ENCODE results near the gene CUEDC2. TPM values are rescaled to one million over a fixed set of nuclear protein-coding genes. Genes with fewer than 3 reads are reported as not detected.

The CUEDC2 gene
- total RNA-seq, 1 donor from 2014 or later, result 81.3 TPM

GRCh38 chr10:102449321-102450123 lies 17.1 kb upstream of the CUEDC2 start:
- Mint-ChIP-seq H3K27me3 (ENCODE audit: unreplicated experiment) (no peaks in the 10 kb centered on the region), H3K9me3 (ENCODE audit: unreplicated experiment) (no peaks in the 10 kb centered on the region), H3K4me3 (ENCODE audit: unreplicated experiment) (peak overlapping the region; percentile 87), H3K27ac (ENCODE audit: unreplicated experiment) (peak overlapping the region; percentile 64), H3K36me3 (ENCODE audit: unreplicated experiment) (no peaks in the 10 kb centered on the region), H3K4me1 (ENCODE audit: unreplicated experiment) (peaks cover 10% of the 10 kb centered on the region)
- DNase-seq (ENCODE audit: extremely low spot score, unreplicated experiment), result no peak
- no peak for TF ChIP-seq CTCF (IDR thresholded peaks at IDR 0.05)

- H3K4me3 Mint-ChIP-seq (ENCODE audit: unreplicated experiment), result no peak overlapping the region
- H3K27ac Mint-ChIP-seq (ENCODE audit: unreplicated experiment), result no peak overlapping the region
- H3K4me1 Mint-ChIP-seq (ENCODE audit: unreplicated experiment), result peaks cover 5% of the 10 kb centered on the region
- DNase-seq (ENCODE audit: extremely low spot score, unreplicated experiment), result no peak
- peaks cover 9% of the 10 kb centered on the region for H3K27me3 Mint-ChIP-seq (ENCODE audit: unreplicated experiment)
- no peaks in the 10 kb centered on the region for H3K36me3 Mint-ChIP-seq (ENCODE audit: unreplicated experiment)
- no peaks in the 10 kb centered on the region for H3K9me3 Mint-ChIP-seq (ENCODE audit: unreplicated experiment)
- no peak for TF ChIP-seq CTCF (IDR thresholded peaks at IDR 0.05)
Measured at GRCh38 chr10:102444851-102445250, 12.5 kb upstream of the CUEDC2 start.

GRCh38 chr10:102438374-102438773 lies 6.0 kb upstream of the CUEDC2 start:
- no peaks in the 10 kb centered on the region for H3K36me3 Mint-ChIP-seq (ENCODE audit: unreplicated experiment)
- no peak for TF ChIP-seq CTCF (IDR thresholded peaks at IDR 0.05)
- H3K27ac Mint-ChIP-seq (ENCODE audit: unreplicated experiment), result no peak overlapping the region
- peaks cover 20% of the 10 kb centered on the region for H3K27me3 Mint-ChIP-seq (ENCODE audit: unreplicated experiment)
- no peak overlapping the region for H3K4me3 Mint-ChIP-seq (ENCODE audit: unreplicated experiment)
- H3K9me3 Mint-ChIP-seq (ENCODE audit: unreplicated experiment), result no peaks in the 10 kb centered on the region
- H3K4me1 Mint-ChIP-seq (ENCODE audit: unreplicated experiment), result peaks cover 9% of the 10 kb centered on the region
- DNase-seq (ENCODE audit: extremely low spot score, unreplicated experiment), result no peak

GRCh38 chr10:102437515-102437914 lies 5.1 kb upstream of the CUEDC2 start:
- Mint-ChIP-seq H3K27me3 (ENCODE audit: unreplicated experiment) (peaks cover 17% of the 10 kb centered on the region), H3K36me3 (ENCODE audit: unreplicated experiment) (no peaks in the 10 kb centered on the region), H3K4me1 (ENCODE audit: unreplicated experiment) (peaks cover 12% of the 10 kb centered on the region), H3K4me3 (ENCODE audit: unreplicated experiment) (no peak overlapping the region), H3K9me3 (ENCODE audit: unreplicated experiment) (no peaks in the 10 kb centered on the region), H3K27ac (ENCODE audit: unreplicated experiment) (no peak overlapping the region)
- no peak for DNase-seq (ENCODE audit: extremely low spot score, unreplicated experiment)
- no peak for TF ChIP-seq CTCF (IDR thresholded peaks at IDR 0.05)

GRCh38 chr10:102436312-102436711 lies 3.9 kb upstream of the CUEDC2 start:
- TF ChIP-seq CTCF (IDR thresholded peaks at IDR 0.05), result no peak
- DNase-seq (ENCODE audit: extremely low spot score, unreplicated experiment), result no peak
- peaks cover 17% of the 10 kb centered on the region for H3K4me1 Mint-ChIP-seq (ENCODE audit: unreplicated experiment)
- H3K9me3 Mint-ChIP-seq (ENCODE audit: unreplicated experiment), result no peaks in the 10 kb centered on the region
- H3K4me3 Mint-ChIP-seq (ENCODE audit: unreplicated experiment), result no peak overlapping the region
- H3K36me3 Mint-ChIP-seq (ENCODE audit: unreplicated experiment), result no peaks in the 10 kb centered on the region
- H3K27me3 Mint-ChIP-seq (ENCODE audit: unreplicated experiment), result peaks cover 13% of the 10 kb centered on the region
- H3K27ac Mint-ChIP-seq (ENCODE audit: unreplicated experiment), result no peak overlapping the region
